Measurements from ENCODE around the gene HM13.
"Not testable (repeated sequence)": the region's sequence is repeated elsewhere in the genome, so short reads cannot be mapped to it uniquely, and the experiment has no call there.

HM13 gene, protein sequence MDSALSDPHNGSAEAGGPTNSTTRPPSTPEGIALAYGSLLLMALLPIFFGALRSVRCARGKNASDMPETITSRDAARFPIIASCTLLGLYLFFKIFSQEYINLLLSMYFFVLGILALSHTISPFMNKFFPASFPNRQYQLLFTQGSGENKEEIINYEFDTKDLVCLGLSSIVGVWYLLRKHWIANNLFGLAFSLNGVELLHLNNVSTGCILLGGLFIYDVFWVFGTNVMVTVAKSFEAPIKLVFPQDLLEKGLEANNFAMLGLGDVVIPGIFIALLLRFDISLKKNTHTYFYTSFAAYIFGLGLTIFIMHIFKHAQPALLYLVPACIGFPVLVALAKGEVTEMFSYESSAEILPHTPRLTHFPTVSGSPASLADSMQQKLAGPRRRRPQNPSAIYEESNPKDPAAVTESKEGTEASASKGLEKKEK

GRCh38 chr20:31514154-31515071, at the start of gene HM13:
Gene HM13 (plus strand): TSS chr20:31514442. CDS start chr20:31514552, 110 bp downstream.
- DNase-seq: peak; percentile 89

DNA sequence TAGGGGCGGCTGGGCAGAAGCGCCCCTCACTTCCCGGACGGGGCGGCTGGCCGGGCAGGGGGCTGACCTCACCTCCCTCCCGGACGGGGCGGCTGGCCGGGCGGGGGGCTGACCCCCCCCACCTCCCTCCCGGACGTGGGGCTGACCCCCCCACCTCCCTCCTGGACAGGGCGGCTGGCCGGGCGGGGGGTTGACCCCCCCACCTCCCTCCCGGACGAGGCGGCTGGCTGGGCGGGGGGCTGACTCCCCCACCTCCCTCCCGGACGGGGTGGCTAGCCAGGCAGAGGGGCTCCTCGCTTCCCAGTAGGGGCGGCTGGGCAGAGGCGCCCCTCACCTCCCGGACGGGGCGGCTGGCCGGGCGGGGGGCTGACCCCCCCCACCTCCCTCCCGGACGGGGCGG, 43.3 kb upstream of the HM13 start:
- DNase-seq: not testable (repeated sequence)

GRCh38 chr20:31472395-31473330, 41.6 kb upstream of the HM13 start:
- DNase-seq: no peak

DNA sequence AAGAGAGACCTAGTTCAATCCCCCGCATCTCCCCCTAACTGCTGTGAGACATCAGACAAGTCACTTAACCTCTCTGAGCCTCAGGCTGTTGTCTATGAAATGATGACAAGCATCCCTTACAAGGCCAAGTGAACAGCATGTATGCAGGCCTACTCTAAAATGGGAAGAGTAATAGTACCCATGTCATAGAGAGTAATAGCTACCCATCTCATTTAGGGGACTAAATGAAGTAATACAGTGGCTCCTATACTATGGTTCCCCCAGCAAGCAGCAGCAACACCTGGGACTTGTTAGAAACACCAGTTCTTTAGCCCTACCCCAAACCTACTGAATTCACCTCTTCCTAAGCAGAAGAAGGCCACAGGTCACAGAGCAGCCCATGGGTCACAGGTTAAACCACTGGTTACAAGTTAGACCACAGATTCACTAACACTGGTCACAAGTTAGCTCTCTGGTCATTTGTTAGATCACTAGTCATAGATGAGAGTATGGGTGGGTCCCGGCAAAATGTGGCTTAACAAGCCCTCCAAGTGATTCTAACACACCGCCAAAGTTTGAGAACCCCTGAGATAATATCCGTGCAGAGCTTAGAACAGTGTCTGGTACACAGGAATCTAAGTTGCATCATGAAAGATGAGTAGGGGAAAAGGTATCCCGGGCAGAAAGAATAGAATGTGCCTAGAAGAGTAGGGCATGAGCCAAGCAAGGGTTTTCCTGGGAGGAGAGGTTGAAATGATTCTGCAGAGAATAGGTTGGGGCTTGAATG, 40.7 kb upstream of the HM13 start:
- DNase-seq: no peak

- DNase-seq: no peak
Measured at GRCh38 chr20:31474097-31474436, 40.2 kb upstream of the HM13 start.

DNA sequence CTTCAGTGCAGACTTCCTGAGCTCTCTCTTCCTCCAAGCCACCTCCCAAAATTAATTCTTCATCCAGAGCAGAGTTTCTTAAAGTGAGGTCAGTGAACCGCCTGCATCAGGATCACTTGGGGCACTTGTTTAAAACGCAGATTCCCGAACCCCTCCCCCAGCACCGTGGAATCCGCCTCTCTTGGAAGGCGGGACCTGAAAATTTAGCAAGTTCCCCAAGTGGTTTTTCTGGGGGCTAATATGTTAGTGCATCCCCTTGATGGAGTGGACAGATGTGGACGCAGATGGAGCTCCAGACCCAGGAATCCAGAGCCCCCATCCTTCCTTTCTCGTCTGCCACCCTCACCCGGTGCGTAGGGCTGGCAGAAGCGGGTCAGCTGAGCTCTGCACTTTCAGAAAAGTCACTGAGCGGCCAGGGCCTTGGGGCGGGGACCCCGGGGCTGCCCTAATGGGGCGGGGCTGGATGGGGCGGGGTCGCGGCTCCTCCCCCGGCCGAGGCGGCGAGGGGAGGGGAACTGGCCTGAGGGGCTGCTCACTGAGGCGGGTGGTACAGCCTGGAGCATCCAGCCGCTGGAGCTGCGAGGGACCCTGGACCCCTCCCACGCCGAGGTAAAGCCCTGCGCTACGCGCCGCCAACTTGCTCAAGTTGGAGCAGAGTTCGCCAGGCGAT, 39.3 kb upstream of the HM13 start, which contains the start of the genes DEFB124 and REM1:
Gene DEFB124 (minus strand): TSS at position 370 of the 670 bp plus-strand sequence. CDS start 2,114 bp downstream, outside the sequence.
Gene REM1 (plus strand): TSS at position 531 of the 670 bp plus-strand sequence. CDS start 1,158 bp downstream, outside the sequence.
- DNase-seq: no peak

DNA sequence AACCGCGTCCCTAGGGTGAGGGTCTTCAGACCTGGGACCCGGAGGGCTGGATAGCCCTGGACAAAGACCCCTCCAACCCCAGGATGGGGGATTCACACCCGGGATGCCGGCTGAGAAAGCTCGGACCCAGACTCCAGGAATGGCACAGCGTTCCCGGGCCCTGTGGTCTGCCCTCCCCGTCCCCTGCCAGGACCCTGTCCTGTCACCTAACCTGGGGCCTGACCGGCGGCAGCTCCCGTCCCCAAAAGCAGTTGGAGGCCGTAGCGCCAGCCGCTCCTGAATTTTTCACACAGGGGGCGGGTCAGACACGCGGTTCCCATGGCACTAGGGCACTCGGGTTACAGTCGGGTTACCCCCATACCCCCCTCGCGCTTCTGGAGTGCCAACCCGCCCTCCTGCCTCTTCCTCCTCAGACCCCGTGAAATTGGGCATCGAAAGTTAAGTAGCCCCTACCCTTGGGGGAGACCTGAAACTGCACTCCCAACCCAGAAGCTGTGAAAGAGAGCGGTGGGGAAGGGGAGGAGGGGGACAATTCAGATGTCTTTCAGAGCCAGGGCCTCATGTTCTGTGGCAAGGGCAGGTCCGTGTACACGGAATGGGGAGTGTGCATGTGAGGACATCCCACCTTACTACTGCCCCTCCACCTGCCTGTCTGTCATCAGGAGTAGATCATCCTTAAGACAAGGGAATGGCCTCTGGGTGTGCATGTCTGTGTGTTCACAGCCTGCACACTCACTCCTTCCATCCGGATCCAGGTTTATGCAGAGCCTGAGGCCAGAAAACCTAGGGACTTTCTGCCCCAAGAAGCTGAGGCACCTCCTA, 38.6 kb upstream of the HM13 start:
- no peak for DNase-seq

- DNase-seq: no peak
Measured at GRCh38 chr20:31476294-31476585, 38.0 kb upstream of the HM13 start.

GRCh38 chr20:31476643-31477215, 37.5 kb upstream of the HM13 start:
- no peak for DNase-seq

- DNase-seq: peak; percentile 26
Measured at GRCh38 chr20:31484001-31484400, 30.2 kb upstream of the HM13 start.

- no peak for DNase-seq
Measured at GRCh38 chr20:31485450-31486339, 28.5 kb upstream of the HM13 start.

DNA sequence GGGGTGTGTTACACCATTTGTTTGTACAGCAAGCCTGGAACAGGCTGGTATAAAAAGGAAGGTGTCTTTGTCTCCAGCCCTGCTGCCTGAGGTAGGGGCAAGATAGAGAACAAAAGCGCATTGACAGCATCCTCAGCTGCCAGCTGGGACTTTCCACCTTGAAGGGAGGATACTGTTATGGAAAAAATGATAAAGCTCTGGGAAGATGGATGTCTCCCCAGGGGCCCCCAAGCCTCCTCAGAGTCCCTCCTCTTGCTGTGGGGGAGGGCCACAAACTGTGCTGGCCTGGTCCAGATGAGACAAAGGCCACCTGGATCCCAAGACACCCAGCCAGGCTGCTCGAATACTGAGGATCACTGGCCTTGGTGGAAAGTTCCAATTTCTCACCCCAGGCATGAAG, 26.1 kb upstream of the HM13 start:
- no peak for DNase-seq

DNA sequence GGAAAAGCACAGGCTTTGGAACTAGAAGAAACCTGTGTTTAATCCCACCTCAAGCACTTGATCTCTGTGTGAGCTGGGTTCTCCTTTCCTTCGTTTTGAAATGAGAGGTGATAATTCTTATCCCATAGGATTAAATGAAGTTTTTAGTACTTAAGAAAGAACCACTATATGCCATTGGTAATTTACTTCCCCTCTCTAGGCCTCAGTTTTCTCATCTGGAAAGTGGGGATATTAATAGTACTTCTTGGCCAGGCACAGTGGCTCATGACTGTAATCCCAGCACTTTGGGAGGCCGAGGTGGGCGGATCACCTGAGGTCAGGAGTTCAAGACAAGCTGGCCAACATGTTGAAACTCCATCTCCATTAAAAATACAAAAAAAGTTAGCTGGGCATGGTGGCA, 25.1 kb upstream of the HM13 start:
- DNase-seq: no peak

- no peak for DNase-seq
Measured at GRCh38 chr20:31490752-31491151, 23.5 kb upstream of the HM13 start.

DNA sequence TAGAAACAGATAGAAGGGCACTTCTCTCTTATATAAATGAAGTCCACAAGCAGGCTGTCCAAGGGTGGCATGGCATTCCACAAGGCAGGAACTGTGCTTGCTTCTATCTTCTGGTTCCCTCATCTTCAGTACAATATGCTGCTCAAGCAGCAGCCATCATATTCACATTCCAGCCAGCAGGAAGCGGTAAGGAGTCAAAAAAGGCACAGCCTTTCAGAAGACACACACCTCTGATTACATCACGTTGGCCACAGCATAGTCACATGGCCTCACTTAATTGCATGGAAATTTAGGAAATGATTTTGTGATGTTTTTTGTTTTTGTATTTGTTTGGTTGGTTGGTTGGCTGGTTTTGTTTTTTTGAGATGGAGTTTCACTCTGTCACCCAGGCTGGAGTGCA, 20.1 kb upstream of the HM13 start:
- DNase-seq: no peak

GRCh38 chr20:31496761-31497295, 17.4 kb upstream of the HM13 start:
- no peak for DNase-seq

DNA sequence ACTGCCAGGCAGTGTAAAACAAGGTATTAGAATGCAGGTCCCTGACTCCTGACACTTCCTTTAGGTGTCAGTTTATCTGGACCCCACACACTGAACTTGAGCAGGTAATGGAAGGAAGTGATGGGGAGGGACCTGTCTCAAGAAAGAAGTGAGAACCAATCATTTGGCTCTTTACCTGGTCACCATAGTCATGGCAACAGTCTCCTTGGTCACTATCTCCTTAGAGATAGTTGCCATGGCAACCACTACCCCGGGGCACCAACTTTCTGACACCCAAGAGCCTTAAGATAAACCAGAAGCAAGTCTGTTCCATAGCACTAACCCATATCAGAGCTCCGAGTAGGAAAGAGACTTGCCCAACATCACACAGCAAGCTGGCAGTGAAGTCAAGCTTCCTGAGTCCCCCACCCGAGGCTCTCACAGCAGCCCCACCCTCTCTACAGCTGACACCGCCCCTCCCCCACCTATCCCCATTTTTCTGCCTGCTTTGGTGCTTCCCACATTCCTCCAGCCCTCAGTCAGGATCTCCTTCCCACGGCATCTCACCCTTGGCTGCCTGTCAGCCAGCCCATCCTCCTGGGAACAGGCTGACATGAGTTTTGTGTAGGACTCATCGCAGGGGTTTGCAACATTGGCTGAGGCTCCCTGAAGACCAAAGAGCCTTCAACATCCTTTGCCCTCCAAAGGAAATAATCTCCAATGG, 16.3 kb upstream of the HM13 start:
- no peak for DNase-seq

DNA sequence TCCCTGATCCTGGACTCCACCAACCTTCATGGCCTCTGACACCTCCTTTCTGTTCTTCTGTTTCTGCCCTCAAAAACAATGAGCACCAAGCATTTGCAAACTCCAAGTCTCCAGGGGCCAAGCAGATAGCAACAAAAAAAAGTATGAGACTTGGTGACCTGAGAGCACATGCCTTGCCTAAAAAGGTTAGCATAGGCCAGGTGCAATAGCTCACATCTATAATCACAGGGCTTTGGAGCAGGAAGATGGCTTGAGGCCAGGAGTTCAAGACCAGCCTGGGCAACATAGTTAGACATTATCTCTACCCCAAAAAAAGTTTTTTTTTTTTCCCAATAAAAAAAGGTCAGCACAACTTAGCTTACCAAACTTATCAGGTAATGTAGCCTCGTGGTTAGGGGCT, 13.7 kb upstream of the HM13 start:
- DNase-seq: no peak
